ENCODE measurements around the gene JAM2.

GRCh38 chr21:25700741-25701140, 61.7 kb downstream of the JAM2 start:
- TF ChIP-seq, protein P1, sequence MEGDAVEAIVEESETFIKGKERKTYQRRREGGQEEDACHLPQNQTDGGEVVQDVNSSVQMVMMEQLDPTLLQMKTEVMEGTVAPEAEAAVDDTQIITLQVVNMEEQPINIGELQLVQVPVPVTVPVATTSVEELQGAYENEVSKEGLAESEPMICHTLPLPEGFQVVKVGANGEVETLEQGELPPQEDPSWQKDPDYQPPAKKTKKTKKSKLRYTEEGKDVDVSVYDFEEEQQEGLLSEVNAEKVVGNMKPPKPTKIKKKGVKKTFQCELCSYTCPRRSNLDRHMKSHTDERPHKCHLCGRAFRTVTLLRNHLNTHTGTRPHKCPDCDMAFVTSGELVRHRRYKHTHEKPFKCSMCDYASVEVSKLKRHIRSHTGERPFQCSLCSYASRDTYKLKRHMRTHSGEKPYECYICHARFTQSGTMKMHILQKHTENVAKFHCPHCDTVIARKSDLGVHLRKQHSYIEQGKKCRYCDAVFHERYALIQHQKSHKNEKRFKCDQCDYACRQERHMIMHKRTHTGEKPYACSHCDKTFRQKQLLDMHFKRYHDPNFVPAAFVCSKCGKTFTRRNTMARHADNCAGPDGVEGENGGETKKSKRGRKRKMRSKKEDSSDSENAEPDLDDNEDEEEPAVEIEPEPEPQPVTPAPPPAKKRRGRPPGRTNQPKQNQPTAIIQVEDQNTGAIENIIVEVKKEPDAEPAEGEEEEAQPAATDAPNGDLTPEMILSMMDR (conservative IDR thresholded peaks at IDR 0.05), result no peak
- no peak for TF ChIP-seq EZH2 (IDR thresholded peaks at IDR 0.05; ENCODE audit: low read depth)
